Measurements from ENCODE around the gene SGPP1. TPM values are rescaled to one million over a fixed set of nuclear protein-coding genes. Genes with fewer than 3 reads are reported as not detected.

Gene SGPP1
- total RNA-seq, 1 donor from 2014 or later: 19.8 TPM

GRCh38 chr14:63713764-63714163 is 14.1 kb downstream of the SGPP1 start:
- no peak overlapping the region for H3K4me3 Mint-ChIP-seq (ENCODE audit: unreplicated experiment)
- H3K9me3 Mint-ChIP-seq (ENCODE audit: unreplicated experiment): peaks cover 20% of the 10 kb centered on the region
- H3K4me1 Mint-ChIP-seq (ENCODE audit: unreplicated experiment): peaks cover 13% of the 10 kb centered on the region
- DNase-seq (ENCODE audit: extremely low spot score, unreplicated experiment): no peak
- H3K36me3 Mint-ChIP-seq (ENCODE audit: unreplicated experiment): peaks cover 21% of the 10 kb centered on the region
- TF ChIP-seq CTCF (IDR thresholded peaks at IDR 0.05): no peak
- H3K27ac Mint-ChIP-seq (ENCODE audit: unreplicated experiment): no peak overlapping the region
- H3K27me3 Mint-ChIP-seq (ENCODE audit: unreplicated experiment): no peaks in the 10 kb centered on the region

DNA sequence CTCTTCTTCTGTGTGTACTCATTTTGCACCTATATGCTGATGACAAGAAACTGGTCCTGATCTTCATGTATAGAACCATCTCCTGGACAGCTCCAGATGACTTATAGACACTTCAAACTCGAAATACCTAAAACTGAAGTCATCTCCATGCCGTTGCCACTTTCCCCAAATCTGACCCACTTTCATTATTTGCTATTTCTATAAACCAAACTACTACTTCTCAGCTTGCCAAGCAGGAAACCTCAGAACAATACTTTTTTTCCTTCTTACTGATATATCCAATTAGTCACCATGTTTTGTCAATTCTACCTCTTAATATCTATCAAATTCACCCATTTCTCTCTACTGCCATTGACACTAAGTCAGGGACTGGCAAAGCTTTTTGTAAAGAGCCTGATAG is 14.8 kb downstream of the SGPP1 start:
- no peak overlapping the region for H3K27ac Mint-ChIP-seq (ENCODE audit: unreplicated experiment)

GRCh38 chr14:63712123-63712522 is 15.7 kb downstream of the SGPP1 start:
- H3K36me3 Mint-ChIP-seq (ENCODE audit: unreplicated experiment): peaks cover 15% of the 10 kb centered on the region
- TF ChIP-seq CTCF (IDR thresholded peaks at IDR 0.05): no peak
- DNase-seq (ENCODE audit: extremely low spot score, unreplicated experiment): no peak
- peaks cover 13% of the 10 kb centered on the region for H3K4me1 Mint-ChIP-seq (ENCODE audit: unreplicated experiment)
- H3K4me3 Mint-ChIP-seq (ENCODE audit: unreplicated experiment): no peak overlapping the region
- peaks cover 12% of the 10 kb centered on the region for H3K9me3 Mint-ChIP-seq (ENCODE audit: unreplicated experiment)
- H3K27ac Mint-ChIP-seq (ENCODE audit: unreplicated experiment): no peak overlapping the region
- no peaks in the 10 kb centered on the region for H3K27me3 Mint-ChIP-seq (ENCODE audit: unreplicated experiment)

More for the DNA sequence above, 14.8 kb downstream of the SGPP1 start:
- no peak for DNase-seq (ENCODE audit: extremely low spot score, unreplicated experiment)
- H3K4me1 Mint-ChIP-seq (ENCODE audit: unreplicated experiment): peaks cover 13% of the 10 kb centered on the region
- H3K4me3 Mint-ChIP-seq (ENCODE audit: unreplicated experiment): no peak overlapping the region
- peaks cover 20% of the 10 kb centered on the region for H3K36me3 Mint-ChIP-seq (ENCODE audit: unreplicated experiment)
- peaks cover 16% of the 10 kb centered on the region for H3K9me3 Mint-ChIP-seq (ENCODE audit: unreplicated experiment)
- no peak for TF ChIP-seq CTCF (IDR thresholded peaks at IDR 0.05)
- H3K27me3 Mint-ChIP-seq (ENCODE audit: unreplicated experiment): no peaks in the 10 kb centered on the region

DNA sequence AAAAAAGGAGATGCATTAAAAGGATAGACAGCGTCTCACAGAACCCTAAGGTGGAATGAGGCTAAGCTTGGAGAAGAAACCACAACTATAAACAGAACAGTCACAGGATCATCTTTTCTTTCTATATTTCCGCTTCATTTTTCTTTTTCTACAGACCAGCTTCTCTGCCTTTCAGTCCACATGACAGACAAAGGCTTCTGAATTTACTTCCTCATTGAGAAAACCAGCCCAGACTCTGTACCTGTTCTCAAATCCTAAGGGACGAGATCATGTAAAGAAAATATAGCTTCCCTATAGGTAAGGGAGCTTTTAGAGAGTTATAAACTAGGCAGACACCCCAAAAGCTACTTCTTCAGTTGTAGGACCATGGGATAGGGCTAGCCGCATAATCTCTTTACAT is 17.4 kb downstream of the SGPP1 start:
- Mint-ChIP-seq H3K27me3 (ENCODE audit: unreplicated experiment) (no peaks in the 10 kb centered on the region), H3K27ac (ENCODE audit: unreplicated experiment) (no peak overlapping the region), H3K4me3 (ENCODE audit: unreplicated experiment) (no peak overlapping the region), H3K4me1 (ENCODE audit: unreplicated experiment) (peaks cover 13% of the 10 kb centered on the region), H3K36me3 (ENCODE audit: unreplicated experiment) (peaks cover 6% of the 10 kb centered on the region), H3K9me3 (ENCODE audit: unreplicated experiment) (peaks cover 8% of the 10 kb centered on the region)
- no peak for DNase-seq (ENCODE audit: extremely low spot score, unreplicated experiment)
- TF ChIP-seq CTCF (IDR thresholded peaks at IDR 0.05): no peak

- Mint-ChIP-seq H3K4me1 (ENCODE audit: unreplicated experiment) (peaks cover 13% of the 10 kb centered on the region), H3K9me3 (ENCODE audit: unreplicated experiment) (peaks cover 8% of the 10 kb centered on the region), H3K36me3 (ENCODE audit: unreplicated experiment) (peaks cover 3% of the 10 kb centered on the region), H3K4me3 (ENCODE audit: unreplicated experiment) (no peak overlapping the region), H3K27me3 (ENCODE audit: unreplicated experiment) (no peaks in the 10 kb centered on the region), H3K27ac (ENCODE audit: unreplicated experiment) (no peak overlapping the region)
- no peak for DNase-seq (ENCODE audit: extremely low spot score, unreplicated experiment)
- TF ChIP-seq CTCF (IDR thresholded peaks at IDR 0.05): no peak
Observed at GRCh38 chr14:63709589-63709988, 18.3 kb downstream of the SGPP1 start.
